Neuron (in vitro differentiated cells): ENCODE results near the gene KLHDC4.
"Not testable (repeated sequence)": the region's sequence is repeated elsewhere in the genome, so short reads cannot be mapped to it uniquely, and the experiment has no call there.

Experiments
- H2AFZ ChIP-seq: one replicate; pipeline ENCODE4 v1.6.1; 2013; ENCODE audit warnings: low read depth, mild to moderate bottlenecking, inconsistent platforms, low read length, moderate library complexity
- H3K27me3 ChIP-seq: one replicate; pipeline ENCODE4 v1.6.1; 2013; ENCODE audit warnings: low read length; ENCODE audit not compliant: insufficient read depth
- H3K36me3 ChIP-seq: one replicate; pipeline ENCODE4 v1.6.1; 2013; ENCODE audit warnings: low read length; ENCODE audit not compliant: insufficient read depth
- H3K4me1 ChIP-seq: one replicate; pipeline ENCODE4 v1.6.1; 2013; ENCODE audit warnings: low read length; ENCODE audit not compliant: insufficient read depth
- H3K4me3 ChIP-seq: 2 replicates; pipeline ENCODE4 v1.5.1; 2013; ENCODE audit warnings: mild to moderate bottlenecking, low read length, moderate library complexity
- H3K9me3 ChIP-seq: one replicate; pipeline ENCODE4 v1.6.1; 2013; ENCODE audit warnings: low read length

Gene KLHDC4

GRCh38 chr16:87684711-87685404 is 80.9 kb downstream of the KLHDC4 start:
- Histone ChIP-seq H3K4me3 (no peak overlapping the region), H3K9me3 (no peaks in the 10 kb centered on the region), H2AFZ (no peak overlapping the region), H3K36me3 (no peaks in the 10 kb centered on the region), H3K27me3 (no peaks in the 10 kb centered on the region), H3K4me1 (no peaks in the 10 kb centered on the region)

- Histone ChIP-seq H3K36me3 (no peaks in the 10 kb centered on the region), H3K27me3 (no peaks in the 10 kb centered on the region), H2AFZ (no peak overlapping the region), H3K9me3 (no peaks in the 10 kb centered on the region), H3K4me1 (no peaks in the 10 kb centered on the region), H3K4me3 (no peak overlapping the region)
Observed at GRCh38 chr16:87684106-87684677, 81.6 kb downstream of the KLHDC4 start.

DNA sequence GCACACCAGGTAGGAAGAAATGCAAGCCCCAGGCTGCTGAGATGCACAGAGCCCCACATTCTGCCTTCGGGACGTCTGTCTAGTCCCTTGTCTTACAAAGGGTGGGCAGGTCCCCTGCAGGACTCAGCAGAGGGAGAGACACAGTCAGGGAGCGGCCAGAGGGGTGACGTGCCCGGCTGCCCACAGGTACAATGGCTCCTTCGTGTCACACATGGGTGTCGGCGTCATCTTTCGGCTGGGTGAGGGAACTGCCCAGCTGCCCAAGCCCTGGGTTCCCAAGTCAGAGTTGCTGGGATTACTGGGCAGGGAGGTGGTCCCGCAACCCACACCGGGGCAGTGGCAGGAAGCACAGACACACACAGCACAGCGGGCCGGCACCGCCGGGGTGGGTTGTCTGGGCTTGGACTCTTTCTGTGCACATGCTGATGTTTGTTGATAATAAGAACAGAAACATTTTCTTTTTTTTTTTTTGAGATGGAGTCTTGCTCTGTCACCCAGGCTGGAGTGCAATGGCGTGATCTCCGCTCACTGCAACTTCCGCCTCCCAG is 82.9 kb downstream of the KLHDC4 start:
- no peaks in the 10 kb centered on the region for H3K27me3 ChIP-seq
- no peaks in the 10 kb centered on the region for H3K9me3 ChIP-seq
- H3K4me1 ChIP-seq = no peaks in the 10 kb centered on the region
- H2AFZ ChIP-seq = no peak overlapping the region
- H3K4me3 ChIP-seq = no peak overlapping the region
- no peaks in the 10 kb centered on the region for H3K36me3 ChIP-seq

DNA sequence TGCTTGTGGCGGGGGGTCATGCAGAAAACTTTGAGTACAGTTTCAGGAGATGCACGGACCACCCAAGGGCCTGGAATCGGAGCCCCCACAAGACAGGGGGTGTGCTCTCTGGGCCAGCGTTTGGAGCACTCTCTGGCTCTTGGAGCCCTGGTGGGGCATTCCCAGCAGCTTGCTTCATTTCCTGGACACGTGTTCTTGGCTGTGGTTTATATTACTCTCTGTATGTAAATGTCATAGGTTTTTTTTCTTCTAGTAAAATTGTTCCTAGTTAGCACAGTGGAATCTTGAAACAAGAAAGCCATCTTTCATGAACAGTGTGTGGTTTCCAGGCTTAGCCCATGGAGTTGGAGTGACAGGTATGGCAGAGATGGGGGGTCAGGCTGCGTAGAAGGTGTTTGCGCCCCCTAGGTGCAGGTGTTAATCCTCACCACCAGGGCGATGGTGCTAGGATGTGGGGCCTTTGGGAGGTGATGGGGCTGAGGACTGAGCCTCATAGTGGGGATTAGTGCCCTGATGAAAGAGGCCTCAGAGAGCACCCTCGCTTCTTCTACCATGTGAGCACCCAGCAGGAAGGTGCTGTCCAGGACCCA is 83.7 kb downstream of the KLHDC4 start:
- Histone ChIP-seq H3K27me3 (no peaks in the 10 kb centered on the region), H3K36me3 (no peaks in the 10 kb centered on the region), H3K4me3 (no peak overlapping the region), H2AFZ (no peak overlapping the region), H3K4me1 (no peaks in the 10 kb centered on the region), H3K9me3 (no peaks in the 10 kb centered on the region)

DNA sequence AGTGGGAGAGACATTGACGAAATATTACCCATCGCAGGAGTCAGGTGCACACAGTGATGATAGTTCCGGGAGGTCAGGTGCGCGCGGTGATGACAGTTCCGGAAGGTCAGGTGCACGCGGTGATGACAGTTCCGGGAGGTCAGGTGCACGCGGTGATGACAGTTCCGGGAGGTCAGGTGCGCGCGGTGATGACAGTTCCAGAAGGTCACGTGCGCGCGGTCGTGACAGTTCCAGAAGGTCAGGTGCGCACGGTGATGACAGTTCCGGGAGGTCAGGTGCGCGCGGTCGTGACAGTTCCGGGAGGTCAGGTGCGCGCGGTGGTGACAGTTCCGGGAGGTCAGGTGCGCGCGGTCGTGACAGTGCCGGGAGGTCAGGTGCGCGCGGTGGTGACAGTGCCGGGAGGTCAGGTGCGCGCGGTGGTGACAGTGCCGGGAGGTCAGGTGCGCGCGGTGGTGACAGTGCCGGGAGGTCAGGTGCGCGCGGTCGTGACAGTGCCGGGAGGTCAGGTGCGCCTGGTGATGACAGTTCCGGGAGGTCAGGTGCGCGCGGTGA is 84.7 kb downstream of the KLHDC4 start:
- H3K36me3 ChIP-seq, H3K4me3 ChIP-seq, H2AFZ ChIP-seq, H3K4me1 ChIP-seq, H3K9me3 ChIP-seq, H3K27me3 ChIP-seq: not testable (repeated sequence)

- Histone ChIP-seq H3K4me3 (no peak overlapping the region), H3K36me3 (no peaks in the 10 kb centered on the region), H3K27me3 (no peaks in the 10 kb centered on the region), H3K4me1 (no peaks in the 10 kb centered on the region), H2AFZ (no peak overlapping the region), H3K9me3 (no peaks in the 10 kb centered on the region)
Observed at GRCh38 chr16:87680272-87680644, 85.5 kb downstream of the KLHDC4 start.

DNA sequence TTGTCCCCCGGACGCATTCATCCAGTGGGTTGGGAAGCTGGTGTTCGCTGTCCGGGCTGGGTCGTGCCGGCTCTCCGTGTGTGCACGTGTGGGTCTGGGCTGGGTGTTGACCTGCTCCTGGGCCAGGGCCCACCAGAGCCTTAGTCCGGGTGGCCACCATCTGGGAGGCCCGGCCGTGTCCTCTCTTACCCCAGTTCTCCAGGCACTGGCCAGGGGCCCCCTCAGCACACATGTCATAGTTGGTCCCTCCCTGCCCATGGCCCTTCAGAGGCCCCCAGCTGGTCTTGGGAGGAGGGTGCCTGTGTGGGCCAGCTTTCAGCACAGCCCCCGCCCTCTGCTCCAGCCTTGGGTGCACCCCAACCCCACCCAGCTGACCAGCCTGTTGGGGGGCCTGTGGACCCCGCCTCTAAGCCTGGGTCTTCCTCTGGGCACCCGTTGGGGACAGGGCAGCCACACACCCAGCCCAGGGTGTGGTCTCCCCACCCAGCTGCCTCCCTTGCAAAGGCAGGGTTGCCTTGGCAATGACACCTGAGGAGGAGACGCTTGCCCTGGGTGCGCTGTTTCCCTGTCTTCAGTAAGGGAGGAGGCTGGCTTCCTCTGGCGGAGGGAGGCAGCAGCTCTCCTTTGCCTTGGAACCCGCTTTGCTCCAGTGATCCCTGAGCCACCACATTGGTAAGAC is 86.1 kb downstream of the KLHDC4 start:
- Histone ChIP-seq H3K27me3 (no peaks in the 10 kb centered on the region), H3K36me3 (no peaks in the 10 kb centered on the region), H3K4me3 (no peak overlapping the region), H3K4me1 (no peaks in the 10 kb centered on the region), H3K9me3 (no peaks in the 10 kb centered on the region), H2AFZ (no peak overlapping the region)

GRCh38 chr16:87678618-87679017 is 87.2 kb downstream of the KLHDC4 start:
- H3K36me3 ChIP-seq = no peaks in the 10 kb centered on the region
- no peak overlapping the region for H2AFZ ChIP-seq
- no peak overlapping the region for H3K4me3 ChIP-seq
- no peaks in the 10 kb centered on the region for H3K9me3 ChIP-seq
- no peaks in the 10 kb centered on the region for H3K4me1 ChIP-seq
- no peaks in the 10 kb centered on the region for H3K27me3 ChIP-seq

DNA sequence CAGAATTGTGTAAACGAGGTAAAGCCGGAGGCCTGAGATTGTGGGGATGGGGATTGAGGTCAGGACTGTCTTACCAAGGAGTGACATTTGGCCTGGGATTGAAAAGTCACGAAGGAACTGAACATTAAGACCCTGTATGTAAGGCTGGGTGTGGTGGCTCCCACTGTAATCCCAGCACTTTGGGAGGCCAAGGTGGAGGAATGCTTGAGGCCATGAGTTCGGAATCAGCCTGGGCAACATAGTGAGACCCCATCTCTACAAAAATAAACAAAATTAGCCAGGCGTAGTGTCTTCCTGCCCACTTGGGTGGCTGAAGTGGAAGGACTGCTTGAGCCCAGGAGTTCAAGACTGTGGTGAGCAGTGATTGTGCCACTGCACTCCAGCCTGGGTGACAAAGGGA is 88.0 kb downstream of the KLHDC4 start:
- no peaks in the 10 kb centered on the region for H3K27me3 ChIP-seq
- no peaks in the 10 kb centered on the region for H3K9me3 ChIP-seq
- no peak overlapping the region for H3K4me3 ChIP-seq
- no peak overlapping the region for H2AFZ ChIP-seq
- H3K36me3 ChIP-seq = no peaks in the 10 kb centered on the region
- H3K4me1 ChIP-seq = no peaks in the 10 kb centered on the region

DNA sequence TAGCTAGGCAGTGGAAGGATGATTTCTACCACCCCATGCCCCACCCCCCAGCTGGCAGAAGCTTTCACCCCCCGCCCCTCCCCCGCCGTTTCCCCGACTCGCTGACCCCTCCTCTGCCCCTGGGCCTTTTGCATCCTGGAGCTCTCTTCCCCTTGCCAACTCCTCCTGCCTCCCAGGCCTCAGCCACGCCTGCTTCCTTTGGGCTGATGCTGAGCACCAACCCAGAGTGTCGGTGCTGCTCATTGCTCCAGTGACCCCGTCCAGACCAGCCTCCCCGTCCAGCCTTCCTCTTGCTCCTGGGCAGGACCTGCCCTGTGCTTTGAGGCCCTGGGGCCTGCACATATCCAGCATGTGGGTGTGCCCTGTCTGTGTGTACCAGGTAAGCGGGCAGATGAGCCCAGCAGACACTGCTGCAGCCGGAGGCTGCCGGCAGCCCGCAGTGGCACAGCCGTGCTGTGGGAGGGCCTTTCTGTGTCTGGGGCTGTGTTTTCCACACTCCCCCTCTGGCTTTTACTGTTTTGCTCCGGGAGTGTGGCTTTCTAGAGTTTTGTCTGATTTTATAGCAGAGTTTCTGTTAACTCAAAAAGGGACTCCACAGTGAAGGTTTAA is 90.6 kb downstream of the KLHDC4 start:
- no peak overlapping the region for H3K4me3 ChIP-seq
- no peaks in the 10 kb centered on the region for H3K9me3 ChIP-seq
- no peak overlapping the region for H2AFZ ChIP-seq
- H3K36me3 ChIP-seq = no peaks in the 10 kb centered on the region
- no peaks in the 10 kb centered on the region for H3K27me3 ChIP-seq
- H3K4me1 ChIP-seq = no peaks in the 10 kb centered on the region

DNA sequence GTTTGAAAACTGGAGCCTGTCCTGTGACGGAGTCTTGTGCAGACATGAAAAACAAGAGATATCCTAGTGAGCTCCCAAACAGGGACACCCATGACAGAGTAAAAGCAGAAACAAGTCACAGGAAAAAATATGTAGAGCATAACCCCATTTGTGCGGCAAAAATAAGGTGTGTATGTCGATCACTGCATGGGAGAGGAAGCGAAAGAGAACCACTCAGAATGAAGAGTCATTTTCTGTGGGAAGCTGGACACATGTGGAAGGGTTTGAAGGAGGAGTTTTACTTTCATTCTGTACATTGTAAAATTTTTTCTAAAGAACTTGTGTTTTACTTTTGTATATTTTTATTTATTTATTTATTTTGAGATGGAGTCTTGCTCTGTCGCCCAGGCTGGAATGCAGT is 91.4 kb downstream of the KLHDC4 start:
- Histone ChIP-seq H3K4me3 (no peak overlapping the region), H3K4me1 (no peaks in the 10 kb centered on the region), H2AFZ (no peak overlapping the region), H3K27me3 (no peaks in the 10 kb centered on the region), H3K9me3 (no peaks in the 10 kb centered on the region), H3K36me3 (no peaks in the 10 kb centered on the region)

GRCh38 chr16:87671715-87672270 is 94.0 kb downstream of the KLHDC4 start:
- H3K9me3 ChIP-seq = no peaks in the 10 kb centered on the region
- H3K27me3 ChIP-seq = no peaks in the 10 kb centered on the region
- H3K4me1 ChIP-seq = no peaks in the 10 kb centered on the region
- no peaks in the 10 kb centered on the region for H3K36me3 ChIP-seq
- H2AFZ ChIP-seq = no peak overlapping the region
- no peak overlapping the region for H3K4me3 ChIP-seq
